ENCODE results near the gene TMTC2.

Gene TMTC2

DNA sequence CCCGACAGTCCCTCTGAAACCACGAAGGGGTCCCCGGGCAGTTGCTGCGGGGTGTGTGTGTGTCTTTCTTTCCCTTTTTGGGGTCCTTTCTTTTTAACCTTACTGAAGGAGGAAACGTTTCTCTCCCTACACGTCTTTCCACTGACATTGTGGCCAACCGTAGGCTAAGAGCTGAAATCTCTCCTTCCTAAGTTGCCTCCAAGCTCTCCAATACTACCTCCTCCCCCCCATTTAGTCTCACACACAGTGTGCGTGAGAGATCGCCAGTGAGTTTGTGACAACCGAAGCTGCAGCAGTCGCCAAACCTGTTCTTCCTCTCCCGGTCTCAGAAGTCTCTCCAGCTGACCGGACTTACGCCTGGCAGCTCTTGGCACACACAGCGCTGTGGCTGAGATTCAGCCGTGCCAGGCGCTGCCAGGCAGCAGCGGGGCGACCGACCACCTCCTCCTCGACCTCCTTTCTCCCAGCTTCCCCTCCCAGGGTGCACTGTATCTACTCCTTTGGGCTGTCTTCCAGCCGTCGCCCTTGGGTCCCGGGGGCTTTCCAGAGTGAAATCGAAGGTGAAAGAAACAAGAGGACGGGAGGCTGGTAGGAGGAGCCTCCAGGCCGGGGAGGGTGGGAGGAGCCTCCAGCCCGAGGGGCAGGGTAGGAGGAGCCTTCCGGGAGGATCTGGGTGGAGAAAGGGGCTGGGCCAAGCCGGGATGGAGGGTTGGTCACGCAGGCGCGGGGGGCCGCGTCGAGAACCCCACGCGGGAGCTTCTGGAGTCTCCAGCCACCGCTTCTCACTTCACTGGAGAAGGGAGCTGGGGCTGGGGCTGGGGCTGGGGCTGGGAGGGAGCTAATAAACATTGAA is at the start of gene TMTC2:
Gene TMTC2, plus strand, starts transcription at position 739 of the 853 bp plus-strand sequence.
- DNase-seq (ENCODE audit: low read depth) = peak; percentile 86

- DNase-seq (ENCODE audit: low read depth) = no peak
Measured at GRCh38 chr12:82638324-82638723, 48.4 kb upstream of the TMTC2 start.

DNA sequence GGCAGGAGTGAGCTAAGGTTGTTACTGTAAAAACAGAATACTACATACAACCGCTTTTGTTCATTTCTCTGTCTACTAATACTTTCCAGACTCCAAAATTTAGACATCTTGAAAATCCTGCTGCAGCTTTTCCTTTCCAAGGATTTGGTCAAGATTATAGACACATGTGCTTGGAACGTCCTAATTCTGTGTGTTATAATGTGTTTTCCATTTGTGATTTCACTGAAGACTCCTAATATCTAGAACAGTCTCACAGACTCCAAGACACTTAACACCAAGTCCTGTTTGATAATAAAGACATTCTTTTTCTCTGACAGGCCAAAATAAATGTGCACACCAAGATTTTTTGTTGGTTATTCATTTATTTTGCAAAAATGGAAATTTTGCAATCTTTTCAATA is 41.8 kb upstream of the TMTC2 start:
- no peak for DNase-seq (ENCODE audit: low read depth)

DNA sequence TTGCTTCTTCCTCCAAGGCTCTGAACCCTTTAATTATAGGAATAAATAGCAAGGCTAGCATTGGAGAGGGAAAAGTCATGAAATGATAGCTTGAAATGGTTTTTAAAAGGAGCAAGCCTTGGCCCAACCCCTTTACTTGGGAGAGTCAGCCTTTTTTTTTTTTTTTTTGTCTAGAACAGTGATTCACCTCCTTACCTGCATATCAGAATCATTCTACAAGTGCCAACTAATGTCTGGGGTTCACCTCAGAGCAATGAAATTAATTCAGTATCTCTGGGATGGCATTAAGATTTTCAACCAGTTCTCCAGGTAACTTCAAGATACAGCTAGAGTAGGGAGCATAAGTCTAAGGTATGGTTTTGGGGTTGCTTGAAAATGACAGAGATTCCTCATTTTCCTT is 41.3 kb upstream of the TMTC2 start:
- no peak for DNase-seq (ENCODE audit: low read depth)

GRCh38 chr12:82647853-82648252 is 38.9 kb upstream of the TMTC2 start:
- DNase-seq (ENCODE audit: low read depth) = no peak

DNA sequence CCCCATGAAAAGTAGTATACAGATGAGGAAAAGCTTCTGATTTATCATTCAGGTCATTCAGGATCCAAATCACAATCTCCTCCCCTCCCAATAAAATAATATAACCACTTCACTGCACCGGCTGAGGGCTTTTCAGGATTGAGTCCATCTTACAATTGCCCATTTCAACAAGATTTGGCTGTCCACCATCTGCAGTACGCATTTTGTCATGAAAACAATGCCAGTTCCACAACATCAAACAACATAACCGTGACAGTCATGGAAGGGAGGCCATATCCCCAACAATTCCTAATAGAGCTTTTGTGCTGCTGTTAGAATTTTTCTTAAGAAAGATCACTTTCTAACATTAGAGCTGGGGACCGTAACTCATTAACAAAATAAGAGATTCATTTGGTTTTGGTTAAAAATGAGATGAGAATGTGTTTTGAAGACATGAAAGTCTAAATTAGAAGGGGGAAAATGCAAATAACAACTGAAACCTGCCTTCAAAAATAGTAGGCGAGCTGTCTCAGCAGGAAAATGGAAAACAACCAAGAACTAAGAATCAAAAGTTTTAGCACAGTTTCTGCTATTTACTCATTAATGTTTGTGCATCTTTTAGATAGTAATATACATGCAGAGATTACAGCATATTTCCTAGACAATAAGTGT is 38.3 kb upstream of the TMTC2 start:
- DNase-seq (ENCODE audit: low read depth) = no peak

GRCh38 chr12:82650627-82651337 is 35.9 kb upstream of the TMTC2 start:
- no peak for DNase-seq (ENCODE audit: low read depth)

- DNase-seq (ENCODE audit: low read depth) = no peak
Measured at GRCh38 chr12:82651489-82651888, 35.2 kb upstream of the TMTC2 start.

DNA sequence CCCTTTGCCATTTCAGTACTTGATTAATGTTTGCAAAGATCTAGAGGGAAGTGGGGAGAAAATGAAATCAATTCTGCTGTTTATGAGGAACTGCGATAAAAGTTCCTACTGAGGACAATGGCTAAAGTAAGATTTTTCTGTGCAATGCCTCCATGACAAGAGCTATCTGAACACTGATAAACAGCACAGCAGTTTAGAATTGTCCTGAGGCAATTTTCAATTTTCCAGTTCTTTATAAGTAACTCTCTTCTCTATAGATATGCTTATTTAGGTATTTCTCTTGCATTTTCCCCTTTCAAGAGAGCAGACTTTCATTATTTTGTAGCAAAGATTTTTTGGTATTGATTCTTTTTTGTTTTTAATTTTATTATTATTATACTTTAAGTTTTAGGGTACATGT is 34.6 kb upstream of the TMTC2 start:
- no peak for DNase-seq (ENCODE audit: low read depth)

DNA sequence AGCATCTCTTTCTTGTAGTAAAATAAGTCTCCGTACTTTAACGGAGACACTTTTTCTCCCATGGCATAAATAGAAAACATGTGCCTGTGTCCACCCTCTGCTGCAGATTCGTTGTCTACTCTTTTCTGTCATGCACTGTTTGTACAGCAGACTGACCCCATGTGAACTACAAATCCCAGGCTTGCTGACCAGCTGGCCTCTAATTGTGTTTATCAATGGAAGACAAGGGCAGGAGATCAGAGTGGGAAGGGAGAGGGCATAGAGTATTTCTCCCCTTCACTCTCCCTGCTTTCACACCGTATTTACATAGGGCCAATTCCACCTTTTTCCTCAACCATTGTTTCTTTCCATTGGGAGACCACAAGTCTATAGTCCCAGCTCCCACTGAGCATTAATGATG is 31.0 kb upstream of the TMTC2 start:
- no peak for DNase-seq (ENCODE audit: low read depth)

GRCh38 chr12:82659343-82660207 is 27.1 kb upstream of the TMTC2 start:
- no peak for DNase-seq (ENCODE audit: low read depth)

DNA sequence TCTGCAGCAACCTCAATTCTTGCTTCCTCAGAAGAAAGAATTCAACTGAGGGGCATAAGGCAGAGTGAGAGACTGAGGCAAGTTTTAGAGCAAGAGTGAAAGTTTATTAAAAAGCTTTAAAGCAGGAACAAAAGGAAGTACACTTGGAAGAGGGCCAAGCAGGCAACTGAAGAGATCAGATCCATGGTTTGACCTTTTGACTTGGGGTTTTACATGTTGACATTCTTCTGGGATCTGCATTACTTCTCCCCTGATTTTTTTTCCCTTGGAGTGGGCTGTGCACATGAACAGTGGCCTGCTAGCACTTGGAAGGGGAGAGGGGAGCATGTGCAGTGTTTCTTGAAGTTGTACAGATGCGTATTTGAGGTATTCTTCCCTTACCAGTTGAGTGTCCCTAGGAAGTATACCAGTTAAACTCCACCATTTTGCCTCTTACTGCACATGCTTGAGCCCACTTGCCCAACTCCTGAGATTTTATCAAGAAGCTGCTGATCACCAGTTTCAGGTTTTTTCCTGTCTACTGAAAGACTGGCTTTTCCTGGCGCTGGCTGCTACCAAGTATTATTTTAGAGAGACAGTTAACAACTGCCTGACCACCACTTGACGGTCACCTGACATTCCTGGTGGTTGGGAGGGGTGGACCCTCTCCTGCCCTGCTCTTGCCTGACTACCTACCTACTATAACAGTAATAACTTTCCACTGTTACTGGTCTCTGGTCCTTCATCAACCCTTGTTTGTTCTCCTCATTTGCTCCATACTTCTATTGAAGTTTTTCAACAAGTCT is 26.0 kb upstream of the TMTC2 start:
- DNase-seq (ENCODE audit: low read depth) = no peak

- no peak for DNase-seq (ENCODE audit: low read depth)
Measured at GRCh38 chr12:82663893-82664292, 22.8 kb upstream of the TMTC2 start.

- no peak for DNase-seq (ENCODE audit: low read depth)
Measured at GRCh38 chr12:82665142-82665923, 21.4 kb upstream of the TMTC2 start.

GRCh38 chr12:82666830-82667229 is 19.9 kb upstream of the TMTC2 start:
- DNase-seq (ENCODE audit: low read depth) = no peak

- DNase-seq (ENCODE audit: low read depth) = no peak
Measured at GRCh38 chr12:82671673-82672195, 15.0 kb upstream of the TMTC2 start.

DNA sequence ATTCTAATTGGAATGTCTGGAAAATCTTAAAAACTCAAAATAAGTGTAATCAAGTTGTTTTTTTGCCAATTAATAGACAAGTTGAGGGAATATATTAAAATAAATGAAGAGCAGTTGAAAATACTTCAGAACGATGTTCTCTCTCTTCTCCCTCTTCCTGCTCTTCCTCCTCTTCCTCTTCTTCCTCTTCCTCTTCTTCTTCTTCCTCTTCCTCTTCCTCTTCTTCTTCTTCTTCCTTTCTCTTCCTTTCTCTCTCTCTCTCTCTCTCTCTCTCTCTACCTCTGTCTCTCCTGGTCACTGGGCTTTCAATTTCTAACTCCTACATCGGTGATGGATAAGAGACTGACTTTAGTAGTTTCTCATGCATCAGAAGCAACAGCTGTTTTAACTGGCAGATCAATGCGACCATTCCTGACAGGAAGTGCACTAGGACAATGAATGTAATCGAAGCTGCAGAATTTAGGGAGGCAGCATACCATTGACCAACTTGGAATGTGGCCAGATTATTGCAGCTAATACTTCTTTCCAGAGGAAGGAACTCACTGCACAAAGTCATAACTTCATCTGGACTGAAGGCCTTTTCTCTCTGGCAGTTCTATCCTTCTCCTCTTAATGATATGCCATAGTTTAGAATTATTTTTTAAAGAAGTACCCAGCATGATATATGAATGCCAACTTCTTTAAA is 13.8 kb upstream of the TMTC2 start:
- DNase-seq (ENCODE audit: low read depth) = peak; percentile 20

DNA sequence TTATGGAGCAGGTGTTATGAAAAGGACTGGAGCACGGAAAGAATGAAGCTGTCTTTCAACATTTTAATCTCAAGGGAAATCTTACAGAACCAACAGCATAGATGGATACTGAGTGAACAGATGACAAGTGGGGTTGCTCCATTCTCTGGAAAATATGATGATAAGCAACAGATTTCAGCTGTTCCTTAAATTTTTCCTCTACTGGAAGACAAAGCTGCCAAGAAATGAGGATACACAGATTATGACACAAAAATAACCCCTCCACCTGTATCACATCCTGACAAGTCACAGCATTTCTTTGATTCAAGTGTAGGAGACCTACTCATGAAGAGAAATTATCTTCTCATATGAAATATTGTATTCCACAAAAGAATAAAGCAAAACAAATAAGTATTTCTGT is 13.0 kb upstream of the TMTC2 start:
- no peak for DNase-seq (ENCODE audit: low read depth)

DNA sequence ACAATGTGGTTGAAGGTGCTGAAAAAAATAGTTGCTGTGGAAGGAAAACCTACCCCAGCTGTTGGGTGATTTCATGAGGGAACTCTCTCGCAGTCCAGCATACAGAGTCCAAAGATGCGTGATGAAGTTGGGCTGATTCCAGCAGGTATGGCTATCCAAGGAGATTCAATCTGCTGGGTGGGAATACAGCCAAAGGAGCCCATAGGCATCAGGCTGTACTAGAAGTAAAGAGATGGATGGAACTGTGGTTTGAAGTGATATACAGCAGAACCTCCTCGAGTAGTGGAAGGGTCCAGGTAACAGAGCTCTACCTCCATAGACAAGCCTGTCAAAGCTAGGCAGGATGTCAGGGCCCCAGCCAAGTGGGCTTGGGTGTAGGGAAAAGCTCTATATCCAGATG is 11.5 kb upstream of the TMTC2 start:
- no peak for DNase-seq (ENCODE audit: low read depth)

DNA sequence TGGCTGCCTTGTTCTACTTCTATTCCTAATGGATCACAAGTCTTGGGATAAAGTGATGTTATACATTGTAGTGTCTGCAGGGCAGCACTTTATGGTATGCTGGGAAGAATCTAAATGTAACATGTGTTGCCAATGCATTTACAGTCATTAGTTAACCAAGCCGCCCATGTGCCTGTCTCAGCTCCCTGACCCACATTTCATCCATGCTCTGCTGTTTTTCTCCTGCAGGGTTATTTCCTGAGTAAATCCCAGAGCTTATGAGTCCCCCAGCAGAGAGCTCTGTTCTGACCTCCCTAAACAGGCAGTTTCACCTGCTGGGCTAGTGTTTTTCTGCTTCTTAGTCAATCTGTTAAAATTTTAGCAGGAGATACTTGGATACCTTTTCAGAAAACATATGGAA is 4.4 kb upstream of the TMTC2 start:
- no peak for DNase-seq (ENCODE audit: low read depth)

Measured in fibroblast of gingiva (primary cell).